Stomach (tissue), 9 donors: ENCODE results near the gene HNRNPA1. TPM values are rescaled to one million over a fixed set of nuclear protein-coding genes. Genes with fewer than 3 reads are reported as not detected.

ENCODE experiments used
- DNase-seq, 2 donors: peaks; one replicate each; pipeline versions ENCODE4 v3.0.0 to v3.0.0-alpha.2; 2013 to 2019
- H3K27ac ChIP-seq, 5 donors: fragments of 200-600 bp in 4 of 5; sonication (generic) in 4 of 5; one replicate each; pipeline ENCODE4 v1.5.1; 2013 to 2019; ENCODE audit warnings: mild to moderate bottlenecking in 1 of 5, moderate library complexity in 1 of 5
- H3K27me3 ChIP-seq, 3 donors: fragments of 200-600 bp; sonication (generic); one replicate each; pipeline ENCODE4 v1.5.1; 2017 to 2019; ENCODE audit warnings: mixed run types in 1 of 3
- H3K36me3 ChIP-seq, 4 donors: fragments of 200-600 bp; sonication (generic); 1 replicate in 3 of 4; 2 replicates in 1 of 4; pipeline ENCODE4 v1.5.1; 2016 to 2019
- H3K4me1 ChIP-seq, 4 donors: fragments of 200-600 bp; sonication (generic); one replicate each; pipeline ENCODE4 v1.5.1; 2016 to 2019
- H3K4me3 ChIP-seq, 4 donors: fragments of 200-600 bp; sonication (generic) in 3 of 4; one replicate each; pipeline ENCODE4 v1.5.1; 2016 to 2019; ENCODE audit warnings: mild to moderate bottlenecking in 1 of 4
- H3K9me3 ChIP-seq, 4 donors: fragments of 200-600 bp; sonication (generic); one replicate each; pipeline ENCODE4 v1.5.1; 2016 to 2019
- CTCF ChIP-seq, 7 experiments: fragments of 450-650 bp in 4 of 7; fragments of 200-600 bp in 3 of 7; sonication (generic) in 3 of 7; IDR thresholded peaks; one replicate each; pipeline ENCODE4 v1.5.1; 2016 to 2019; ENCODE audit warnings: antibody characterized with exemption in 7 of 7, control low read depth in 2 of 7, mild to moderate bottlenecking in 1 of 7
- EP300 ChIP-seq: sonication (generic); formaldehyde crosslinking; IDR thresholded peaks from one replicate; pipeline ENCODE4 v1.6.1; 2017; ENCODE audit warnings: antibody characterized with exemption
- POLR2A ChIP-seq, 4 donors: fragments of 450-650 bp; IDR thresholded peaks; one replicate each; pipeline ENCODE4 v1.6.1; 2016; ENCODE audit warnings: antibody characterized with exemption in 4 of 4, control low read depth in 2 of 4, mild to moderate bottlenecking in 1 of 4, moderate library complexity in 1 of 4
- POLR2AphosphoS5 ChIP-seq, 3 donors: sonication (generic); formaldehyde crosslinking; IDR thresholded peaks; one replicate each; pipeline ENCODE4 v1.6.1; 2016; ENCODE audit warnings: antibody characterized with exemption in 3 of 3
- WGBS, 5 donors: extraction: QIAGEN DNeasy Blood & Tissue Kit in 3 of 5; methylation state at CpG; one replicate each; pipeline versions ENCODE4 v1.1.5 to v1.1.7; 2013 to 2018; 5-methylcytosine and 5-hydroxymethylcytosine counted together
- intact Hi-C: fragments of 100-400 bp; cut with DNase I; formaldehyde crosslinking; loops from one replicate; pipeline ENCODE4 v1.15.1; 2023; ENCODE audit warnings: low total_unique reads
- polyA plus RNA-seq, 3 donors: library from polyadenylated mRNA; stranded (reverse); fragments of 200-250 nt; gene quantifications; one replicate each; pipeline ENCODE4 v1.2.3, GENCODE V29; 2013
- total RNA-seq, 5 donors: library from RNA; depleted of rRNA; stranded (reverse); fragments of >200 nt; gene quantifications; one replicate each; pipeline versions ENCODE4 v1.1.0 to v1.2.3, GENCODE V29; 2014 to 2016
- donor health status: healthy with polysubstance abuse.
- donor health status: Bipolar disorder and iron deficiency.
- donor health status: healthy.

Gene HNRNPA1
- total and polyA plus RNA-seq, 8 donors: 211 to 1,103 (median 623) TPM

- no peaks in the 10 kb centered on the region for H3K9me3 ChIP-seq
- H3K36me3 ChIP-seq: peaks cover 22 to 74% (median 66%) of the 10 kb centered on the region in 4 donors
- TF ChIP-seq POLR2A (IDR thresholded peaks at IDR 0.05): no peak
- no peak for TF ChIP-seq POLR2AphosphoS5 (IDR thresholded peaks at IDR 0.05)
- H3K4me3 ChIP-seq: no peak overlapping the region
- no peak overlapping the region for H3K27ac ChIP-seq
- intact Hi-C loops: no loop called here
- DNase-seq: no peak
- no peaks in the 10 kb centered on the region for H3K27me3 ChIP-seq
- H3K4me1 ChIP-seq: no peaks in the 10 kb centered on the region
Measured at GRCh38 chr12:54239620-54240019, 40.9 kb upstream of the HNRNPA1 start.

GRCh38 chr12:54240129-54240528 is 40.4 kb upstream of the HNRNPA1 start:
- no peak overlapping the region for H3K27ac ChIP-seq
- no peaks in the 10 kb centered on the region for H3K4me1 ChIP-seq
- WGBS, 5 donors: 68 to 80% (median 72%) methylated on average over 2 of the region's 2 CpGs
- H3K36me3 ChIP-seq: peaks cover 25 to 79% (median 71%) of the 10 kb centered on the region in 4 donors
- no peak overlapping the region for H3K4me3 ChIP-seq
- intact Hi-C loops: no loop called here
- DNase-seq: no peak
- no peak for TF ChIP-seq POLR2A (IDR thresholded peaks at IDR 0.05)
- H3K9me3 ChIP-seq: no peaks in the 10 kb centered on the region
- no peaks in the 10 kb centered on the region for H3K27me3 ChIP-seq

- Histone ChIP-seq H3K36me3 (peaks cover 34 to 81% (median 77%) of the 10 kb centered on the region in 4 donors), H3K9me3 (no peaks in the 10 kb centered on the region), H3K27ac (no peak overlapping the region), H3K27me3 (no peaks in the 10 kb centered on the region), H3K4me1 (no peaks in the 10 kb centered on the region), H3K4me3 (no peak overlapping the region)
- TF ChIP-seq POLR2AphosphoS5 (IDR thresholded peaks at IDR 0.05): no peak
- TF ChIP-seq EP300: no peak
- no peak for TF ChIP-seq CTCF (IDR thresholded peaks at IDR 0.05)
- TF ChIP-seq POLR2A (IDR thresholded peaks at IDR 0.05): no peak
- DNase-seq: no peak
- 85 to 93% (median 90%) methylated on average over 2 of the region's 2 CpGs for WGBS, 5 donors
- intact Hi-C loops: no loop called here
Measured at GRCh38 chr12:54240971-54241588, 39.4 kb upstream of the HNRNPA1 start.

- no peak for DNase-seq
- Histone ChIP-seq H3K4me3 (no peak overlapping the region), H3K9me3 (no peaks in the 10 kb centered on the region), H3K4me1 (peaks cover 0 to 12% (median 0%) of the 10 kb centered on the region in 4 donors), H3K27me3 (no peaks in the 10 kb centered on the region), H3K27ac (peak overlapping the region in 1 of 5 donors; percentile 4), H3K36me3 (peaks cover 24 to 87% (median 81%) of the 10 kb centered on the region in 4 donors)
- 69 to 84% (median 70%) methylated on average over 6 of the region's 6 CpGs for WGBS, 5 donors
- intact Hi-C loops: no loop called here
- no peak for TF ChIP-seq EP300
Measured at GRCh38 chr12:54246011-54246641, 34.4 kb upstream of the HNRNPA1 start.

- H3K9me3 ChIP-seq: no peaks in the 10 kb centered on the region
- intact Hi-C loops: no loop called here
- peaks cover 0 to 12% (median 0%) of the 10 kb centered on the region in 4 donors for H3K4me1 ChIP-seq
- H3K27ac ChIP-seq: no peak overlapping the region
- H3K27me3 ChIP-seq: no peaks in the 10 kb centered on the region
- peaks cover 13 to 74% (median 51%) of the 10 kb centered on the region in 4 donors for H3K36me3 ChIP-seq
- no peak overlapping the region for H3K4me3 ChIP-seq
- DNase-seq: no peak
- 95 to 98% (median 97%) methylated on average over 5 of the region's 5 CpGs for WGBS, 5 donors
- TF ChIP-seq POLR2A (IDR thresholded peaks at IDR 0.05) (no peak), EP300 (no peak), CTCF (IDR thresholded peaks at IDR 0.05) (no peak), POLR2AphosphoS5 (IDR thresholded peaks at IDR 0.05) (no peak)
Measured at GRCh38 chr12:54249489-54249888, 31.0 kb upstream of the HNRNPA1 start.
